ENCODE measurements around the gene RIPPLY2.
"Not testable (repeated sequence)": the region's sequence is repeated elsewhere in the genome, so short reads cannot be mapped to it uniquely, and the experiment has no call there.

RIPPLY2 gene

GRCh38 chr6:83853178-83854000 lies at the start of gene RIPPLY2:
RIPPLY2 (plus strand) TSS chr6:83853360; CDS start chr6:83853417, 57 bp downstream.
- peak; percentile 65 for DNase-seq

DNA sequence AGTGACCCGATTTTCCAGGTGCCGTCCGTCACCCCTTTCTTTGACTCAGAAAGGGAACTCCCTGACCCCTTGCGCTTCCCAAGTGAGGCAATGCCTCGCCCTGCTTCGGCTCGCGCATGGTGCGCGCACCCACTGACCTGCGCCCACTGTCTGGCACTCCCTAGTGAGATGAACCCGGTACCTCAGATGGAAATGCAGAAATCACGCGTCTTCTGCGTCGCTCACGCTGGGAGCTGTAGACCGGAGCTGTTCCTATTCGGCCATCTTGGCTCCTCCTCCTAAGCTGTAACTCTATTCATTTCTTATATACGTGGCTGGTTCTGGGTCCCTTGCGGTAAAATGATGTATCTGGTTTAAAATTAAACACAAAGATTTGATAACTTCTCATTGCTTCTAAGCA lies 49.7 kb upstream of the RIPPLY2 start:
- not testable (repeated sequence) for DNase-seq

GRCh38 chr6:83804886-83805285 lies 48.3 kb upstream of the RIPPLY2 start:
- DNase-seq = no peak

DNA sequence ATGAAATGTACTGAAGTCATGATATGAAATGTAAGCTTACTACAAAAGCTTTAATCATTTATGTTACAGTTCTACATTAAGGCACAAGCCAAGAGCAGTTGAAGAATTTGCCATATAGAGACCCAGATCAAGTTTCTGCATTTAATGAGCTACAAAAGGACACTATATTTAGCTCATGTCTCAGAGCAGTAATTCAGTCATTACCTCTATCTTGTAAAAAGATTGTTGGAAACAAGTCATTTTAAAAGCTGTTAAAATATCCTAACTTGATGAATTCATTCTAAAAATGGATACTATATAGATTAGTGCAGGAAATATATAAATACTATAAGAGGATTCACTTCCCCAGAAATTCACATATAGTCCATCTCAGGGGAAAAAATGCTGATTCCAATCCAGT lies 45.2 kb upstream of the RIPPLY2 start:
- DNase-seq = no peak

- DNase-seq = no peak
These were observed 44.2 kb upstream of the RIPPLY2 start for GRCh38 chr6:83808926-83809325.

GRCh38 chr6:83812595-83812994 lies 40.6 kb upstream of the RIPPLY2 start:
- no peak for DNase-seq

DNA sequence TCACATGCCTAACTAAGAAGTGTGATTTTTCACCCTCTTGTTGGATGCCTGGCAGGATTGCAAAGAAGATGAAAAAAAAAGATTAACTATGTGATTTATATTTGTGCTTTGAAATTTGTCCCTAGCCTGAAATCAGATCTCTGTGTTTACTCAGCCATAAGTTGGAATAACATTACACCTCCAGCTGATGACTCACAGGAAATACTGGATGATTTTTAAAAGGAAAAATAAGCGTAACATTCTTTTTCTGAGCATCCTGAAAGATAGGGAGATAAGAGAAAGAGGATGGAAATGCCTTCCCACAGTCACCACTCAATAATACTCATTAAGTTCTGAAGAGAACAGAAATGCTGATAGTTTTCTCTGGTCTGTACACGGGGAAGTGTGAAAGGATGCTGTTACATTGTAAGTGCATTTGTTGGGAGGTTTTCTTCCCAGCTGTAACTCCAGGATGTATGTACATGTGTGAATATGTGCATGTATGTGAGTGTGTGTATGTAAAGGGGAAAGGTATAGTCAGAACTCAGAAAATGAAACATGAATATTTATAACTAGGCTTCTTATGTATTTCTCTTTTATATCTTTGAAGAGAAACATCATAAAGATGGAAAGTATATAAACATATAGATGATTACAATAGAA lies 37.4 kb upstream of the RIPPLY2 start:
- no peak for DNase-seq

DNA sequence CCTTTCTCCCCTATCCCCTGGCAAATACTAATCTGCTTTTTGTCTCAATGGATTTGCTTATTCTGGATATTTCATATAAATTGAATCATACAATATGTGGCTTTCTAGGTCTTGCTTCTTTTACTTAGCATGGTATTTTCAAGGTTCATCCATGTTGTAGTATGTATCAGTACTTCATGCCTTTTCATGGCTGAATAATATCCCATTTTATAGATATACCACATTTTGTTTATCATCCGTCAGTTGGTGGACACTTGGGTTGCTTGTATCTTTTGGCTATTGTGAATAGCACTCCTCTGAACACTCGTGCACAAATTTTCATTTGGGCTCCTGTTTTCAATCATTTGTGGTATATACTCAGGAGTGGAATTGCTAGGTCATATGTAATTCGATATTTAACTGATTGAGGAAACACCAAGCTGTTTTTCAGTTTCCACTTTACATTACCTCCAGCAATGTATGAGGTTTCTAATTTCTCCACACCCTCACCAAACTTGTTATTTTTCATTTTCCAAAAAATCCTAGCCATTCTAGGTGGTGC lies 30.5 kb upstream of the RIPPLY2 start:
- no peak for DNase-seq

DNA sequence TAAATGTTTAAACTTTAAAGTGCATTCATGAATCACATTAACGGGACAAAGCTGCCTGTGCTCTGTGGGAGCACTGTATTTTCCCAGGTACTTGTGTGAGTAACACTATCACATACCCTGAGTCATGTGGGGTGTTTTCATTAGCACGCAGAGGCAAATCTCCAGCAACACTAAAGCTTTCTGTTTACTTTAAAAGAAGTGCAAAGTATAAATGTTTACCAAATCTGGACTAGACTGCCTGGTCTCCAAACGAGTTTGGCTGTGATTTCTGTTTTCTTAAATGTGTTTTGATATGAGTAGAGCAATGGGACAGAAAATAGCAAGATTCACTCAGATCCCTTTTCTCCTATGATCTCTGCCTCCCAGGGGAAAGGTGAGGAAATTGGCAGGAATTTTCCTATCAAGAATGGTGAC lies 28.8 kb upstream of the RIPPLY2 start:
- no peak for DNase-seq

DNA sequence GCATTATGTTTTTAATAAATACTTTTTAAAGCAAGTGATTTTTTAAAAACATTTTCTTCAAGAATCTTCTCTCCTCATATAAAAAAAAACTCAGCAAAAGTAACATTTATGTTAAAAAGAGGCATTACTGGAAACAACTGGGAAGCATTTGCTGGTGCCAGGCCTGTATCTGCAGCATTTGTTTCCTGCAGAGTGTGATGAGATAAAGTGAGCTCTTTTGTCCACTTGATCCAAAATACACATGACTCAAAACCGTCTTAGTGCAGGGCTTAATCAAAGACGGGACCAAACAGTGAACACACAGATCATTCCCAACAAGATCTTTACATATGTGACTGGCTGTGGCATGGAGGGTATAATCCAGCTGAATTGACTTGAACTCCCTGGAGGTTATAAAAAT lies 28.3 kb upstream of the RIPPLY2 start:
- DNase-seq = no peak

DNA sequence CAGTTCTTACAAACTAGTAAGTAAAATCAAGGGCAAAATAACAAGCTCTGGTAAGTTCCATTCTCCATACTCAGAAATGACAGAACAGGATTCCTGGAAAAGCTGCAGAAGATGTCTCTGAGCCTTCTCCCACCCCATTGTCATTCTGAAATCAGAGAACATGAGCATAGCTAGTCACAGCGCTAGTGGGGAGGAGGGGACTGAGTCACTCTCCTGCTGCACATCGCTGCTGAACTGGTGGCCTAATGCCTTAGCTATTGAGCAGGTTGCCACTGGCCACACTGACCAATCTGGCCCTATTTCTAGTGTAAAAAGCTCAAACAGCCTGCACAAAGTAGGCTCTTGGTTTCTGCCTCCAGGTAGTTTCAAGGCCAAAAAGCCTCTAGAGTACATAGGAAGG lies 26.1 kb upstream of the RIPPLY2 start:
- DNase-seq = no peak

GRCh38 chr6:83838727-83839126 lies 14.4 kb upstream of the RIPPLY2 start:
- DNase-seq = no peak

GRCh38 chr6:83844170-83844569 lies 9.0 kb upstream of the RIPPLY2 start:
- DNase-seq = no peak

- DNase-seq = no peak
These were observed 6.9 kb upstream of the RIPPLY2 start for GRCh38 chr6:83846291-83846690.

GRCh38 chr6:83847179-83847578 lies 6.0 kb upstream of the RIPPLY2 start:
- no peak for DNase-seq

DNA sequence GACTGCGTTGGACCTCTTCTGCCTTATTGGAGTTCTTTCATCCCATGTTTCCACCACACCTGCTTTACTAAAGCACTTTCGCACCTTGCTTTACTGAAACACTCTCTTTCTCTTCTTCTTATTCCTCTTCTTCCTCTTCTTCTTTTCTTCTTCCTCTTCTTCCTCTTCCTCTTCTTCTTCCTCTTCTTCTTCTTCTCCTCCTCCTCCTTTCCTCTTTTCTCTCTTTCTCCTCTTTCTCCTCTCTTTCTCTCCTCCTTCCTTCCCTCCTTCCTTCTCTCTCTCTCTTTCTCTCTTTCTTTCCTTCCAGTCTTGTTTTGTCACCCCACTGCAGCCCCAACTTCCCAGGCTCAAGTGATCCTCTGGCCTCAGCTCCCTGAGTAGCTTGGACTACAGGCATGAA lies 4.0 kb upstream of the RIPPLY2 start:
- DNase-seq = no peak

GRCh38 chr6:83849610-83850009 lies 3.5 kb upstream of the RIPPLY2 start:
- DNase-seq = no peak

- DNase-seq = no peak
These were observed 507 bp upstream of the RIPPLY2 start for GRCh38 chr6:83852528-83853177.

DNA sequence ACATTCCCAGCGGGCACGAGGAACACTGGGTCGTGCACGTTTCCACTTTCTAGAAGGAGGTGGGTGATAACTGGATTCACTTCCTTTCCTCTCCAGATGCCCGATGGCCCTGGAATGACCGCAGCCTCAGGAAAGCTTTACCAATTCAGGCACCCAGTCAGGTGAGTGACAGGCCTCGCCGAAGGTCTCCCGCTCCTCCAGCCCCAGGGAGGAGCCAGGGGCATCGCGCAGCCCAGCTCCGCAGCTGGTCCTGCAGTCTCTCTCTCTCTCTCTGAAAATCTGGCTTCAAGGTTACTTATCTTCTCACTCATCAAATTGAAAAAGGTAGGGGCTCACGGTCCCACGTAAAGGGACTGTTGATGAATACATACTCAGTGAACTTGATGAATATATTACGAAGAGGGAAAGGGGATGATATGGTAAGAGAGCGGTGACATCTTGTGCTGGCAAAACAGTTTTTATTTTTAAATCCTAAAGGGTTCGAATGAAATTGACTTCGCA lies 891 bp downstream of the RIPPLY2 start:
- no peak for DNase-seq

GRCh38 chr6:83854766-83855165 lies 1.6 kb downstream of the RIPPLY2 start:
- no peak for DNase-seq

- DNase-seq = peak; percentile 97
These were observed 6.5 kb downstream of the RIPPLY2 start, which contains the start of gene CYB5R4 for GRCh38 chr6:83859410-83860358. CYB5R4 (plus strand) TSS chr6:83859689; CDS start chr6:83859783, 94 bp downstream.

DNA sequence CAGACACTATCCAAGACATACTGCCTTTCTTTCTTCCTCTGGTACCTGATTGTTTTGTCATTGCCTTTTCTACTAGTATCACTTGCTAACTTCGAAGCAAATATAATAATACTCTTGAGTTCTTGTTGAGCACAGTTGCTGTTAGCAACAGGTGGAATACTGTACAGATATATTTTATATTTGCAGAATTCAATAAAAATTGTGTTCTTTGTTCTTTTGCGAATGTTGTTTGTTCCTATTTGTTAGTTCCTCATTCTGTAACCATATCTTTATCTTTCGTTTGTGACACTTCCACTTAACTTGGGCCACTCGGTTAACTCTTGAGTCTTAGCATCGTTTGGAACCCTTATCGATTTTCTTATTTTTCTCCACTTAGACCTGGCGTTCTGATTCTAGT lies 7.2 kb downstream of the RIPPLY2 start:
- no peak for DNase-seq

All from right forelimb (tissue), 1 donor.